Endothelial cell of umbilical vein (primary cell): ENCODE data around the gene HES1. TPM values are rescaled to one million over a fixed set of nuclear protein-coding genes. Genes with fewer than 3 reads are reported as not detected.

ENCODE experiments used
- BruUV-seq: library from RNA; stranded (reverse); fragments of 400-500 nt; replicated peaks from 2 replicates; lab custom pipeline; 2021; lab: Mats Ljungman, UMichigan
- CTCF ChIA-PET: fragments of 300-600, 350-600 bp; sonication (Branson Sonifier 250); formaldehyde crosslinking; loops from one replicate; lab custom pipeline; 2021; ENCODE audit warnings: antibody characterized with exemption, inconsistent platforms; lab: Charles Lee
- POLR2A ChIA-PET: fragments of 300-600, 350-600 bp; sonication (Branson Sonifier 250); formaldehyde crosslinking; loops from one replicate; lab custom pipeline; 2021; ENCODE audit warnings: antibody characterized with exemption, inconsistent platforms; lab: Charles Lee
- DNase-seq: peaks from one replicate; pipeline ENCODE4 v3.0.0-alpha.2; 2011; ENCODE audit warnings: low read depth, low spot score
- FAIRE-seq: peaks from 2 replicates; lab custom pipeline; 2011; peaks lifted over from hg19 to GRCh38; lab: Jason Lieb, UNC
- H2AFZ ChIP-seq: 2 replicates; pipeline ENCODE4 v1.6.0; 2012; ENCODE audit warnings: low read depth, low read length, control low read depth, inconsistent platforms
- H3K27ac ChIP-seq: 2 replicates; pipeline ENCODE4 v1.5.1; 2011; ENCODE audit warnings: low read depth, mild to moderate bottlenecking, control low read depth, low read length, moderate library complexity; ENCODE audit not compliant: insufficient read depth
- H3K27me3 ChIP-seq, 2 experiments: 2 replicates each; pipeline versions ENCODE4 v1.6.0 to v1.6.1; 2011; ENCODE audit warnings: low read length in 2 of 2, mixed read lengths in 1 of 2; ENCODE audit not compliant: control insufficient read depth in 2 of 2, insufficient read depth in 2 of 2
- H3K36me3 ChIP-seq, 2 experiments: 2 replicates in 1 of 2; 3 replicates in 1 of 2; pipeline ENCODE4 v1.5.1; 2011; ENCODE audit warnings: low read length in 2 of 2, mild to moderate bottlenecking in 1 of 2, moderate library complexity in 1 of 2; ENCODE audit not compliant: control insufficient read depth in 2 of 2, insufficient read depth in 2 of 2; ENCODE audit errors: extremely low read depth in 1 of 2
- H3K4me1 ChIP-seq: 3 replicates; pipeline ENCODE4 v1.5.1; 2011; ENCODE audit warnings: mild to moderate bottlenecking, low read length; ENCODE audit not compliant: control insufficient read depth, insufficient read depth; ENCODE audit errors: extremely low read depth
- H3K4me2 ChIP-seq: 2 replicates; pipeline ENCODE4 v1.6.1; 2011; ENCODE audit warnings: low read length, control low read depth, mixed read lengths; ENCODE audit not compliant: insufficient read depth
- H3K4me3 ChIP-seq, 3 experiments: fragments of 200-600 bp in 1 of 3; sonication (generic), shearing (Covaris generic) in 1 of 3; replicated peaks in 1 of 3; 2 replicates each; pipeline ENCODE4 v1.5.1; 2011 to 2016; ENCODE audit warnings: control low read depth in 3 of 3, low read length in 3 of 3, mild to moderate bottlenecking in 2 of 3, inconsistent platforms in 1 of 3, low read depth in 1 of 3, moderate library complexity in 1 of 3; ENCODE audit not compliant: insufficient read depth in 1 of 3
- H3K79me2 ChIP-seq: 2 replicates; pipeline ENCODE4 v1.6.0; 2012; ENCODE audit warnings: low read length, inconsistent platforms; ENCODE audit not compliant: control insufficient read depth, insufficient read depth
- H3K9ac ChIP-seq: replicated peaks from 2 replicates; pipeline ENCODE3; 2011; ENCODE audit warnings: low read length, control low read depth; ENCODE audit not compliant: insufficient read depth; ENCODE audit errors: extremely low read depth
- H3K9me1 ChIP-seq: replicated peaks from 3 replicates; pipeline ENCODE4 v1.6.0; 2011; ENCODE audit warnings: mild to moderate bottlenecking, low read length; ENCODE audit not compliant: control insufficient read depth, insufficient read depth; ENCODE audit errors: extremely low read depth
- H3K9me3 ChIP-seq: replicated peaks from 2 replicates; pipeline ENCODE4 v1.5.1; 2012; ENCODE audit warnings: low read length, inconsistent platforms; ENCODE audit not compliant: control insufficient read depth, insufficient read depth
- H4K20me1 ChIP-seq: replicated peaks from 2 replicates; pipeline ENCODE3; 2011; ENCODE audit warnings: mild to moderate bottlenecking, low read length; ENCODE audit not compliant: control insufficient read depth, insufficient read depth; ENCODE audit errors: extremely low read depth
- EZH2 ChIP-seq: IDR thresholded peaks from 2 replicates; pipeline ENCODE4 v1.6.1; 2012; ENCODE audit warnings: borderline replicate concordance, low read depth, mild to moderate bottlenecking, moderate library complexity, low read length, inconsistent platforms; ENCODE audit not compliant: severe bottlenecking
- FOS ChIP-seq: IDR thresholded peaks from 2 replicates; pipeline ENCODE4 v1.6.1; 2011; ENCODE audit warnings: mild to moderate bottlenecking, low read length, moderate library complexity, borderline replicate concordance; ENCODE audit not compliant: insufficient read depth
- GATA2 ChIP-seq: IDR thresholded peaks from 2 replicates; pipeline ENCODE4 v1.7.0; 2011; ENCODE audit warnings: low read depth, mild to moderate bottlenecking, moderate library complexity, mixed read lengths, low read length; ENCODE audit not compliant: insufficient read length, insufficient read depth
- MAX ChIP-seq: IDR thresholded peaks from 2 replicates; pipeline ENCODE4 v1.6.1; 2011; ENCODE audit not compliant: insufficient read depth, insufficient read length
- MYC ChIP-seq: IDR thresholded peaks from one replicate; pipeline ENCODE4 v1.6.1; 2011; ENCODE audit warnings: mild to moderate bottlenecking, low read depth, low read length
- POLR2A ChIP-seq: IDR thresholded peaks from 2 replicates; pipeline ENCODE4 v1.6.1; 2012; ENCODE audit warnings: low read depth, mild to moderate bottlenecking, control low read depth, low read length
- dilution Hi-C: fragments of 300-500 bp; cut with MboI; formaldehyde crosslinking; loops from one replicate; pipeline ENCODE4 v1.15.0; 2019; ENCODE audit warnings: low sequenced_read_pairs; ENCODE audit not compliant: extremely low pct_ligation_motif_present
- intact Hi-C: fragments of 100-400 bp; cut with micrococcal nuclease; formaldehyde crosslinking; loops from one replicate; pipeline ENCODE4 v1.10.0; 2022
- polyA plus RNA-seq, 4 experiments: library from polyadenylated mRNA; depleted of rRNA in 3 of 4; stranded (reverse) in 3 of 4; unstranded in 1 of 4; fragments of >200 nt; gene quantifications; 2 replicates each; pipeline versions ENCODE4 v1.2.1 to v1.2.3, GENCODE V29; 2011 to 2012; ENCODE audit warnings: missing spikeins in 1 of 4
- total RNA-seq: library from RNA; stranded (reverse); gene quantifications from 2 replicates; pipeline ENCODE4 v1.2.3, GENCODE V29; 2021

HES1 gene
- total and polyA plus RNA-seq, 2 donors (not counting 3 experiments of a cell fraction or from before 2014, with no cell fraction given), result 42.0 to 210 TPM

GRCh38 chr3:194117104-194117845, 18.7 kb upstream of the HES1 start:
- no peak for TF ChIP-seq MYC
- no peak for TF ChIP-seq MAX
- TF ChIP-seq EZH2, result no peak
- TF ChIP-seq POLR2A, result no peak
- intact Hi-C loops, result no loop called here
- Histone ChIP-seq H3K4me2 (no peak overlapping the region), H3K9me1 (no peaks in the 10 kb centered on the region), H3K9me3 (no peaks in the 10 kb centered on the region), H3K27me3 (peaks cover 0 to 4% of the 10 kb centered on the region in 2 experiments), H2AFZ (no peak overlapping the region), H3K9ac (no peak overlapping the region), H3K36me3 (no peaks in the 10 kb centered on the region), H3K27ac (no peak overlapping the region), H3K79me2 (no peaks in the 10 kb centered on the region), H3K4me1 (peaks cover 8% of the 10 kb centered on the region), H3K4me3 (no peak overlapping the region), H4K20me1 (no peaks in the 10 kb centered on the region)
- CTCF ChIA-PET, result interaction anchor here (1.0 to 1.6 kb wide), 3 partner anchors 11 to 114 kb away, joined by 3 to 4 read pairs (median 3); no protein-coding TSS in a partner anchor
- dilution Hi-C loops, result no loop called here
- FAIRE-seq (no peak), DNase-seq (no peak)
- BruUV-seq, result no TSS peak
- POLR2A ChIA-PET, result no interaction called here

- FAIRE-seq, result no peak
- TF ChIP-seq GATA2, result no peak
- no peak for TF ChIP-seq FOS
- Histone ChIP-seq H3K4me1 (peaks cover 8% of the 10 kb centered on the region), H3K36me3 (no peaks in the 10 kb centered on the region), H2AFZ (no peak overlapping the region), H4K20me1 (no peaks in the 10 kb centered on the region), H3K4me2 (no peak overlapping the region), H3K27me3 (peaks cover 0 to 4% of the 10 kb centered on the region in 2 experiments), H3K9me1 (no peaks in the 10 kb centered on the region), H3K79me2 (no peaks in the 10 kb centered on the region), H3K9ac (no peak overlapping the region), H3K27ac (no peak overlapping the region), H3K4me3 (no peak overlapping the region), H3K9me3 (no peaks in the 10 kb centered on the region)
- intact Hi-C loops, result no loop called here
- ChIA-PET POLR2A (no interaction called here), CTCF (interaction anchor here (0.9 to 1.6 kb wide), 2 partner anchors 14 to 60 kb away, joined by 3 to 4 read pairs; no protein-coding TSS in a partner anchor)
- no TSS peak for BruUV-seq
- no peak for DNase-seq
- dilution Hi-C loops, result no loop called here
These were observed 17.0 kb upstream of the HES1 start for GRCh38 chr3:194118920-194119319.
